ENCODE measurements around the gene MYRFL.

Gene MYRFL

DNA sequence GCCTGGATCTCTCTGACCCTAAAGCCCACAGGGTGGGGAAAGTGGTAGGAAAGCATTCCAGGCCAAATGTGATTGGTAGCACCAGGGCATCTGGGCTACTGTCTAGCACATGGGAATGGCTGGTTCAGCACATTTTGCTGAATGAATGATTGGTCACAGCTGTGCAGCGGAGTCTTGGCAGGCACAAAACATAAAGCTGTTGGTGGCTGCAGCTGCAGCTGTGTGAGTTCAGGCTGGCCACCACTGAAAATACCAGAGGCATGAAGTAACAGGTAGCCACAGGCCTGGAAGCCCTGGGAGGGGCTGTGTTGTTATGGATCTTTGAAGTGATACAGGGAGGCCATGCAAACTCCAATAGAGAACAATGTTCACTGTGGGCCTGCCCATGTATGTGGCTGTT, 72.7 kb downstream of the MYRFL start:
- Mint-ChIP-seq H3K36me3 (ENCODE audit: low read depth) (no peaks in the 10 kb centered on the region), H3K27ac (no peak overlapping the region), H3K4me3 (no peak overlapping the region), H3K27me3 (ENCODE audit: low read depth) (no peaks in the 10 kb centered on the region), H3K9me3 (no peaks in the 10 kb centered on the region), H3K4me1 (ENCODE audit: low read depth) (no peaks in the 10 kb centered on the region)

DNA sequence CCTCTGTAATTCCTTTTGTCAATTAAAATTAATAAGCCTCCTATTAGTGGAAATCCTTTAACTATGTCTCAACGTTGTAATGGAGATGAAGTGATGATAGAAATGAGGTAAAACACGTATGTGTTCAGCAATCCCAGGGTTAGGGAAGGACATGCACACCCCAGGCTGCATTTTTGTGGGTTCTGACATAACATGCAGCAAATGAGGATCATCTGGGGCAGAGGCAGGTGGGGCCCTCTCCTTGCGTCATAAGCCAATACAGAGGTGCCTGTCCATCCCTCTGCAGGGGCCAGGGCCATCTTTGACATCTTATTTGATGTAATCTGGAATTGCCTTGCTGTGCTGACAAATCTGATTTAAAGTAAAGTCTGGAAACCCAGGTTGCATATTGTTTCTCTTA, 73.2 kb downstream of the MYRFL start:
- Mint-ChIP-seq H3K4me1 (ENCODE audit: low read depth) (no peaks in the 10 kb centered on the region), H3K36me3 (ENCODE audit: low read depth) (no peaks in the 10 kb centered on the region), H3K4me3 (no peak overlapping the region), H3K27me3 (ENCODE audit: low read depth) (no peaks in the 10 kb centered on the region), H3K27ac (no peak overlapping the region), H3K9me3 (no peaks in the 10 kb centered on the region)

DNA sequence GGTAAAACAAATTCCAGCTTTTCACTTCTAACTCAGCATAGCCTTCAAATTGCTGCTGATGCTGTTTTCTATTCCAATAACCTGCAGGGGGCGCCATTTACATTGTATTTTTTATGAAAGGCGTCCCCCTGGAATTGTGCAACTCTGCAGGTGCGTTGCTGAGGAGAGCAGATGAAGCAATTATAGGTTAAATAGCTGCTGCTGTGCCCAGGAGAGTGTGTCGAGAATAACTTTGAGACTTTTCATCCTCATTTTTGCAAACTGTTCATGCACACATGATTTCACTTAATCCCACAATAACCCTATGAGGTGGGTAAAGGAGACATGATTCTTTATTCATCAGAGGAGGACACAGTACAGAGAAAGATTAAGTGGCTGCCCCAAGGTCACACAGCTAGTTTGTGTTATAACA, 75.7 kb downstream of the MYRFL start:
- Mint-ChIP-seq H3K4me3 (no peak overlapping the region), H3K36me3 (ENCODE audit: low read depth) (no peaks in the 10 kb centered on the region), H3K27me3 (ENCODE audit: low read depth) (no peaks in the 10 kb centered on the region), H3K4me1 (ENCODE audit: low read depth) (no peaks in the 10 kb centered on the region), H3K9me3 (no peaks in the 10 kb centered on the region), H3K27ac (no peak overlapping the region)

DNA sequence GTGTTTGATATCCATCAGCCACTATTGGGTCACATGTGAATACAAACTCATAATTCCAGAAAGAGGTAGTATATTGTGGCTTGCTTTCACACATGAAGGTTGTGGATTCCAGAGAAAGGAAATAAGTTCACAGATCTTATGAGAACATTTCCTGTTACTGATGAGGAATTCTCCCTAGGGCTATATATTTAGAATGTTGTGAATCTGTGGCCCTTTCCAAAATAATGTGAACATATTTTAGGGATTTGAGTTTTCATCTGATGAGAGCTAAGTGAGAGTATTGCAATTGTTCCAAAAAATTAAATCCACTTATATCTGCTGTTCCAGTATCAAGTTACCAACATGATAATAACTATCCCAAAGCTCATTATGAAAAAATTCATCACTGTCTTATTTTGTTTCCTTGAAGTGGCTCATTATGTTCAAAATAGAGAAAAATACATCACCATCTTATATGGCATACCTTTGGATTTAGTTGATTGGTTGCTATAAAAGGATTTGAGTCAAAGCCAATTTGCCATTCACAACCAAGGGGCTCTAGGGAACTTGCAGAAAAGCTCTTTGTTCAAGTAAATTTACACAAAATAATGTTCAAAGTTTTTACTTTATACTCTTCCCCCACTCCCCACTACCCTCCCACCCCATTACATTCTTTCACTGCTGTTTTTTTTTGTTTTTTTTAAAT, 76.3 kb downstream of the MYRFL start:
- H3K9me3 Mint-ChIP-seq, result no peaks in the 10 kb centered on the region
- no peaks in the 10 kb centered on the region for H3K36me3 Mint-ChIP-seq (ENCODE audit: low read depth)
- no peak overlapping the region for H3K4me3 Mint-ChIP-seq
- no peaks in the 10 kb centered on the region for H3K4me1 Mint-ChIP-seq (ENCODE audit: low read depth)
- no peak overlapping the region for H3K27ac Mint-ChIP-seq
- H3K27me3 Mint-ChIP-seq (ENCODE audit: low read depth), result no peaks in the 10 kb centered on the region

DNA sequence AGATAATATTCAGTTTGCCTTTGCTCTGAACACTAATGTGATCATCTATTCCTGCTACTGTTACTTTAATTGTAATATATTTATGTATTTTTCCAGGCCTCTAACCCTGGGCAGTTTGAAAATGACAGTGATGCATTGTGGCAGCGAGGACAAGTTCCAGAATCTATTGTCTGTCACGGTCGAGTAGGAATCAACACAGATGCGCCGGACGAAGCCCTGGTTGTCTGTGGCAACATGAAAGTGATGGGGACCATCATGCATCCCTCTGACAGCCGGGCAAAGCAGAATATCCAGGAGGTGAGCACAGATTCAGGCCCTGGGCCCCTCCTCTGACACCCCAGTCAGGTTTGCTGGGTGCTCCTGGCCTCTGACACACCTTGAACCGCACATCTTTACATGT, 78.5 kb downstream of the MYRFL start:
- no peak overlapping the region for H3K27ac Mint-ChIP-seq
- H3K27me3 Mint-ChIP-seq (ENCODE audit: low read depth), result no peaks in the 10 kb centered on the region
- H3K9me3 Mint-ChIP-seq, result no peaks in the 10 kb centered on the region
- H3K36me3 Mint-ChIP-seq (ENCODE audit: low read depth), result no peaks in the 10 kb centered on the region
- H3K4me3 Mint-ChIP-seq, result no peak overlapping the region
- H3K4me1 Mint-ChIP-seq (ENCODE audit: low read depth), result no peaks in the 10 kb centered on the region

DNA sequence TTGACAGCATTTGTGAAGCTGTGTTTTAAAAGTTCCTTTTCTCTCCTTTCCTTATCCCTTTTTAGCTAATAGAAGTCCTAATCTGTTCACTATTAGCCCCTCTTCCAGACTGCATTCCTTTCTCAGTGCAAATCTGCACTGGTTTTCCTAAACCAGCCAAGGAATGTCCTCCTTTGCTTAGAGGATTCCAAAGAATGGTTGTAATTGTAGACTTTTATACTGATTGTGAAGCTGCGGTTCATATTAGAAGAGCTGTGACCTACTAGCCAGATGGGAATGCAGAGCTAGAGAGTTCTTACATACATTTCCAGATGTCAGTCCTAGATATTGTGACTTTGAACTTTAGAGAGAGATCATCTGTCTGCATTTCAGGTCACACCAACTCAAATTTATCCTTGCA, 79.8 kb downstream of the MYRFL start:
- Mint-ChIP-seq H3K4me3 (no peak overlapping the region), H3K27ac (no peak overlapping the region)

DNA sequence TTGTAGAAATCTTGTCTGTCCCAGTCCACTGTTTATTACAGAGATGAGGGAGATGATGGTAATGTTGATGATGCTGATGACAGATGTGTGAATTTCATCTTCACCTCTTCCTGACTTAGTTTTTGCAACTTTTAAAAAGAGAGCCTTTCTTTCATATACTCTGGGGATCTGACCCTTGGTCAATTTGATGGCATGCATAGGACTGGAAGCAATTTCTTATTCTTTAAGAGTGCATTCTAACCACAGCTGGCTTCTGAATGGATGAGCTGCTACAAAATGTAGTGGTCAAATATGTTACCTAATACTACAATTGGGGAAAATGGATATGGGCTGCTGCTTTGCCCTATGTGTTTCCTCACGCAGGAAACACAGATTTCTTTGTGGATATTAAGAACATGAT, 80.8 kb downstream of the MYRFL start:
- Mint-ChIP-seq H3K27me3 (ENCODE audit: low read depth) (no peaks in the 10 kb centered on the region), H3K9me3 (no peaks in the 10 kb centered on the region), H3K27ac (no peak overlapping the region), H3K36me3 (ENCODE audit: low read depth) (no peaks in the 10 kb centered on the region), H3K4me1 (ENCODE audit: low read depth) (no peaks in the 10 kb centered on the region), H3K4me3 (no peak overlapping the region)

More for the DNA sequence above, 79.8 kb downstream of the MYRFL start:
- H3K4me1 Mint-ChIP-seq (ENCODE audit: low read depth), result no peaks in the 10 kb centered on the region
- H3K27me3 Mint-ChIP-seq (ENCODE audit: low read depth), result no peaks in the 10 kb centered on the region
- H3K9me3 Mint-ChIP-seq, result no peaks in the 10 kb centered on the region
- H3K36me3 Mint-ChIP-seq (ENCODE audit: low read depth), result no peaks in the 10 kb centered on the region

DNA sequence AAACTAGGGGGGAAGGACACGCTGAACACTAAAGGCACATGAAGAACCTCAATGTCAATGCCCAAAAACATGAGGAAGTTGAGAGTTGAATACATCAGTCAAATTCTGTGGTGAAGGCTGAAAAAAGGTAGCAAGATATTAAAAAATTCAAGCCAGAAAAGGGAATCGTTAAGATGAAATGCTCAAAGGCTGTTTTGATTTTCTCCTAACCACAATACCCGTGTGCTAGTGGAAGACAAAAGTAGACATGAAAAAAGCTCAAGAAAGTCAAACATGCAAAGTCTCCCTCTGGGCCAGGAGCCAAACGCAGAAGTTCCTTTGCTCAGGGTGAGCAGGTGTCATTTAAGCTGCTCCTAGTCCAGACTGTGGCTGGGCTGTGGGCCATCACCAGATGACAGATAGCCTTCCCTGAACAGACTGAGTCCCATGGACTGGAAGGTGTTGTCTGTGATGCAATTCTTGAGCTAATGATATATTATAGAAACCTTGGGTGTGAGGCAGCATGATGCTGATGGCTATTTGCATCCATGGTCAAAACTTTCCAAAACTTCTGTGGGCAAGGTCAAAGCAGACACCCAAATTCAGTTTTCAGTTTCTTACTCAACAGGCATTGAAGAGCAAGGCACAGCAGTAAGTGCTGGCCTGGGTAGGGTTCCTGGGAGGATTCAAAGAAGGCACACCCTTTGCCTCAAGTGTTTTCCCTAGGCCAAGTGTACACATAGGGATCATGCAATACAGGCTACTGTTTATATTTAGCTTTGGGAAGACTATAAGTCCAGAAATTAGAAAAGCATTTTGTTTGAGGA, 81.6 kb downstream of the MYRFL start:
- H3K27ac Mint-ChIP-seq, result no peak overlapping the region

DNA sequence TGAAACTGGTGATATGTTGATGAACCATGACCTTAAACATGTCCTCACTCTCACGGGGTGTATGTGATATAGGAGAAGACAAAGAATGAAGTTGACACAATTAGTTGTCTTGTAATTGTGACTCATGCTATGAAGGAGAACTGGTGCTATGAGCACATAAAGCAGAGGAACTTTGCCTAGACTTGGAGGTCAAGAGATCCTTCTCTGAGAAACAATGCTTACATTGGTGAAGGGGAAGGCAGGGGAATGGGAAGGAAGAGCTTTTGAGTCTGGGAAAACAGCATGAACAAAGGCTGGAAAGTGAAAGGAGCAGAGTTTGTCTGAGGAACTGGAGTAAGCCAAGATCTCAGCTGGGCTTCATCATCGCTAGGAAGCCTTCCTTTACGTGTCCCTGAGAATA, 83.2 kb downstream of the MYRFL start:
- Mint-ChIP-seq H3K4me1 (ENCODE audit: low read depth) (no peaks in the 10 kb centered on the region), H3K9me3 (no peaks in the 10 kb centered on the region), H3K27me3 (ENCODE audit: low read depth) (no peaks in the 10 kb centered on the region), H3K4me3 (no peak overlapping the region), H3K27ac (no peak overlapping the region), H3K36me3 (ENCODE audit: low read depth) (no peaks in the 10 kb centered on the region)

More for the DNA sequence above, 81.6 kb downstream of the MYRFL start:
- Mint-ChIP-seq H3K4me3 (no peak overlapping the region), H3K36me3 (ENCODE audit: low read depth) (no peaks in the 10 kb centered on the region), H3K27me3 (ENCODE audit: low read depth) (no peaks in the 10 kb centered on the region), H3K9me3 (no peaks in the 10 kb centered on the region), H3K4me1 (ENCODE audit: low read depth) (no peaks in the 10 kb centered on the region)

DNA sequence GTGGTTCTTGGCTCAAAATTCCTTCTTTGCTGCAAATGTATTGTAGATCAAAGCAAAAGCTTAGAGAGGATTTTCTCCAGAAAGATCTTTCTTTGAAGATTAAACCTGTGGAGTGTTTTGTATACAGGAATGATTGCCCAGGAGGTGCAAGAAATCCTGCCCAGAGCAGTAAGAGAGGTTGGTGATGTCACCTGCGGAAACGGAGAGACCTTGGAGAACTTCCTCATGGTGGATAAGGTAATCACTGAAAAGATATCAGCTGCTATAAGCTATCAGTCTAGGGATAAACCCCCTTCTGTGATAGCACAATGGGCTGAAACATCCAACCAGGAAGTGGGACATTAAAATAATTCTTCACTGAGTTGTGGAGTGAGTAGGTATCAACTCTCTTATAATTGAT, 85.7 kb downstream of the MYRFL start:
- no peaks in the 10 kb centered on the region for H3K9me3 Mint-ChIP-seq
- H3K27me3 Mint-ChIP-seq (ENCODE audit: low read depth), result no peaks in the 10 kb centered on the region
- no peak overlapping the region for H3K27ac Mint-ChIP-seq
- H3K36me3 Mint-ChIP-seq (ENCODE audit: low read depth), result no peaks in the 10 kb centered on the region
- H3K4me3 Mint-ChIP-seq, result no peak overlapping the region
- no peaks in the 10 kb centered on the region for H3K4me1 Mint-ChIP-seq (ENCODE audit: low read depth)

DNA sequence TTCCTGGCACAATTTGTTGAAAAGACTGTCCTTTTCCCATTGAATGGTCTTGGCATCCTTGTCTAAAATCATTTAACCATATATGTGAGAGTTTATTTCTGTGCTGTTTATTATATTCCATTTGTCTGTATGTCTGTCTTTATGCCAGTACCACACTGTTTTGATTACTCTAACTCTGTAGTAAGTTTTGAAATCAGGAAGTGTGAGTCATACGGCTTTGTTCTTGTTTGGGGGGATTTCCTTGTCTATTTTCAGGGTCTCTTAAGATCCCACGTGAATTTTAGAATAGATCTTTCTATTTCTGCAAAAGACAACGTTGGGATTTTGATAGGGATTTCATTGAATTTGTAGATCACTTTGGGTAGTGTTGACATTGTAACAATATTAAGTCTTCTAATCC, 88.5 kb downstream of the MYRFL start:
- no peak overlapping the region for H3K4me3 Mint-ChIP-seq
- no peaks in the 10 kb centered on the region for H3K27me3 Mint-ChIP-seq (ENCODE audit: low read depth)
- no peaks in the 10 kb centered on the region for H3K9me3 Mint-ChIP-seq
- no peaks in the 10 kb centered on the region for H3K4me1 Mint-ChIP-seq (ENCODE audit: low read depth)
- no peak overlapping the region for H3K27ac Mint-ChIP-seq
- H3K36me3 Mint-ChIP-seq (ENCODE audit: low read depth), result no peaks in the 10 kb centered on the region

DNA sequence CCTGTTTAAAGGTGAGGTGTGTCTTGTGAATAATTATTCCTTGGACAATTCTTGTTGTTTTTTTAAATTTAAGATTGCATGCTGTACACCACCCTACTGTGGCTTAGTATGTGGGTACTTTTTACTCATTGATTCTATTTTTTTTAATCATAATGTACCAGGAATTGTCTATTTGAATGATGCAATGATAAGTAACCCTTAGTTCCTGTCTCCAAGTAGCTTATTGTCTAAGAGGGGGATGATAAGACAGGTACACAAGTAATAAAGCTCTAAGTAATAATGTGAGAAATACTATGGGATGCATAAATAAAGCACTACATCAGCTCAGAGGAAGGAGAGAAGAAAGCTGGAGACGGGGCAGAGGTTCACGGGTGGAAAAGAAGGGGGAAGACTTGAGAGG, 90.9 kb downstream of the MYRFL start:
- no peak overlapping the region for H3K4me3 Mint-ChIP-seq

DNA sequence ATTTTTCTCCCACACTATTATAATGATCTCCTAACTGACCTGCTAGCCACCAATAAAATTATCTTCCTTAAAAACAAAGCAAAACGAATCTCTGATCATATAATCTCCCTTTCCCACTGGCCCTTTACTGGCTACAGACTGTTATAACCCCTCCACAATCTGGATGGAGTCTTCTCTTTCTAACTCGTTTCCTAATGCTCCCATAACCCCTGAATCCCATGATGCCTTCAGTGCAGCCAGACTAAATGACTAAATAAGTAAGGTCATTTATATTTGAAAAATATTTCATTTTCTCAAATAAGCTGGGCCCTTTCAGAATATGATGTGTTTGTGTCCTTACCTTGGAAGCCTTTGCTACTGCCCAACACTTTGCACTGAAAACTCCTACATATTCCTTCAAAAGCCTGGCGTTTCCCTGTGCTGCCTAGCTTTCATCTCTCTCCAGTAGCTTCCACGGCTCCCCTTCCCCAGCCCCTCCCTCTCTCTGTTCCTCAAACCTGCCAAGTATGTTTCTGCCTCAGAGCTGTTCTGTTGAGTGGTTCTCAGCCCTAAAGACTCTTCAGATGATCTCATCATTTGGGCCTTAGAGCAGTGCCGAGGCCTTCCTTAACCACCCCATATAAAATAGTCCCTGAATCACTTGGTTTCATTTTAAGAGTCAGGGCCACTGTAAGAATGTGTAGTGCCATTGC, 91.7 kb downstream of the MYRFL start:
- H3K27ac Mint-ChIP-seq, result no peak overlapping the region
- H3K36me3 Mint-ChIP-seq (ENCODE audit: low read depth), result no peaks in the 10 kb centered on the region
- no peak overlapping the region for H3K4me3 Mint-ChIP-seq
- H3K4me1 Mint-ChIP-seq (ENCODE audit: low read depth), result no peaks in the 10 kb centered on the region
- peaks cover 4% of the 10 kb centered on the region for H3K27me3 Mint-ChIP-seq (ENCODE audit: low read depth)
- H3K9me3 Mint-ChIP-seq, result no peaks in the 10 kb centered on the region

More for the DNA sequence above, 90.9 kb downstream of the MYRFL start:
- Mint-ChIP-seq H3K9me3 (no peaks in the 10 kb centered on the region), H3K36me3 (ENCODE audit: low read depth) (no peaks in the 10 kb centered on the region), H3K27me3 (ENCODE audit: low read depth) (peaks cover 4% of the 10 kb centered on the region), H3K27ac (no peak overlapping the region), H3K4me1 (ENCODE audit: low read depth) (no peaks in the 10 kb centered on the region)

DNA sequence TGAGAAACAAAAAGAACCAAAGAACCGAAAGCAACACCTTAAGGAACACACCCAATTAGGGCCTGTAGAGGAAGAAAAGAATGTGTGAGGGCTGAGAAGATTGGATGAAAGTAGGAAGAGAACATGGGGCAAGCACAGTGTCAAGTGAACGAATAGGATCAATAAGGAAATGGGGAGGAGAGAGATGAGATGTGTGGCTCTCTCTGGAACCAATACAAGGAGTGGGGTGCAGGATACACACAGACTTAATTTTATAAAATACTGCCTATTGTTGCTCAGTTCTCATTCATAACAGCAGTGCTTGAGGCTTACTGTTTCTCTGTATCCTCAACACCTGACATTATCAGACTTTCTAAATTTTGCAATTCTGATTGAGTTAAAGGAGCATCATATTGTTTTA, 93.3 kb downstream of the MYRFL start:
- H3K36me3 Mint-ChIP-seq (ENCODE audit: low read depth), result no peaks in the 10 kb centered on the region
- no peaks in the 10 kb centered on the region for H3K9me3 Mint-ChIP-seq
- no peaks in the 10 kb centered on the region for H3K4me1 Mint-ChIP-seq (ENCODE audit: low read depth)
- H3K27me3 Mint-ChIP-seq (ENCODE audit: low read depth), result peaks cover 4% of the 10 kb centered on the region
- H3K27ac Mint-ChIP-seq, result no peak overlapping the region
- H3K4me3 Mint-ChIP-seq, result no peak overlapping the region

DNA sequence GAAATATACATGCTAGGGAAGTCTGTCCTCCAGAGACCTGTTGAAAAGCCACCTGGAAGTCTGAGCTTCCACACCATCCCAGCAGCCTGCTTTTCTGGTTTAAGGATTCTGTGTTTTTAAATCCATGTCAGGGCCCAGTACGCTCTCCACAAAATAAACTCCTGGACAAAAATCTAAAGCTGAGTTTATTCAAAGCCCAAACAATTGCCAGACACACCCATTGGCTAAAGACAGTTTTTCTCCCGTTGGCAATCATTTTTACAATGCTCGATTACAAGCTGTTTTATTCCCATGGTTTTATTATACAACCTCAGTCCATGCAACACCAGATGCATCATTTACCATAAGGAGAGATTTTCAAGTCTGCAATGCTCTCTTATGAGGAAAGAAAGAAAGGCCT, 94.5 kb downstream of the MYRFL start:
- no peak overlapping the region for H3K27ac Mint-ChIP-seq
- peaks cover 4% of the 10 kb centered on the region for H3K27me3 Mint-ChIP-seq (ENCODE audit: low read depth)
- no peak overlapping the region for H3K4me3 Mint-ChIP-seq
- H3K36me3 Mint-ChIP-seq (ENCODE audit: low read depth), result no peaks in the 10 kb centered on the region
- H3K4me1 Mint-ChIP-seq (ENCODE audit: low read depth), result no peaks in the 10 kb centered on the region
- H3K9me3 Mint-ChIP-seq, result no peaks in the 10 kb centered on the region
